HG03045 (cell line): ENCODE measurements around the gene SNX10.
"Not testable (repeated sequence)": the region's sequence is repeated elsewhere in the genome, so short reads cannot be mapped to it uniquely, and the experiment has no call there.

Experiments
- ATAC-seq: cut with Tn5 transposase; IDR thresholded peaks from one replicate; pipeline ENCODE4 v1.9.1; 2021; ENCODE audit warnings: mild to moderate bottlenecking, moderate library complexity; ENCODE audit not compliant: unreplicated experiment

SNX10 gene

GRCh38 chr7:26291699-26292538, at the start of gene SNX10:
TSS of gene SNX10 (plus strand) at chr7:26291862. CDS start at chr7:26346443, 54,581 bp downstream.
- ATAC-seq: peak; percentile 73

- ATAC-seq: no peak
Observed at GRCh38 chr7:26245150-26245549, 46.5 kb upstream of the SNX10 start.

- ATAC-seq: no peak
Observed at GRCh38 chr7:26250239-26250638, 41.4 kb upstream of the SNX10 start.

GRCh38 chr7:26261866-26262265, 29.8 kb upstream of the SNX10 start:
- not testable (repeated sequence) for ATAC-seq

GRCh38 chr7:26265065-26265464, 26.6 kb upstream of the SNX10 start:
- no peak for ATAC-seq

GRCh38 chr7:26265499-26266075, 26.1 kb upstream of the SNX10 start:
- no peak for ATAC-seq

- no peak for ATAC-seq
Observed at GRCh38 chr7:26267601-26268166, 24.0 kb upstream of the SNX10 start.

GRCh38 chr7:26275213-26275612, 16.4 kb upstream of the SNX10 start:
- ATAC-seq: no peak

- no peak for ATAC-seq
Observed at GRCh38 chr7:26278770-26279169, 12.9 kb upstream of the SNX10 start.

GRCh38 chr7:26279405-26279804, 12.3 kb upstream of the SNX10 start:
- ATAC-seq: no peak

- ATAC-seq: no peak
Observed at GRCh38 chr7:26280097-26280496, 11.6 kb upstream of the SNX10 start.

- no peak for ATAC-seq
Observed at GRCh38 chr7:26280723-26281122, 10.9 kb upstream of the SNX10 start.

- no peak for ATAC-seq
Observed at GRCh38 chr7:26284477-26284876, 7.2 kb upstream of the SNX10 start.

GRCh38 chr7:26284995-26285632, 6.5 kb upstream of the SNX10 start:
- no peak for ATAC-seq

GRCh38 chr7:26286157-26286556, 5.5 kb upstream of the SNX10 start:
- no peak for ATAC-seq

- ATAC-seq: not testable (repeated sequence)
Observed at GRCh38 chr7:26288126-26288525, 3.5 kb upstream of the SNX10 start.

GRCh38 chr7:26291251-26291650, 411 bp upstream of the SNX10 start:
- no peak for ATAC-seq

- no peak for ATAC-seq
Observed at GRCh38 chr7:26292768-26293560, 1.3 kb downstream of the SNX10 start.

- peak; percentile 56 for ATAC-seq
Observed at GRCh38 chr7:26293569-26294308, 2.1 kb downstream of the SNX10 start.

- no peak for ATAC-seq
Observed at GRCh38 chr7:26295015-26295414, 3.4 kb downstream of the SNX10 start.
